Fibroblast of lung (primary cell): ENCODE measurements around the gene CPM.

Source experiments
- CTCF ChIP-seq, 2 donors: IDR thresholded peaks in 1 of 2; conservative IDR thresholded peaks in 1 of 2; 1 replicate in 1 of 2; 2 replicates in 1 of 2; pipeline ENCODE4 v1.5.1; 2011 to 2012; ENCODE audit warnings: low read length in 2 of 2, control low read depth in 1 of 2, inconsistent platforms in 1 of 2, low read depth in 1 of 2, mild to moderate bottlenecking in 1 of 2
- EZH2 ChIP-seq: IDR thresholded peaks from 2 replicates; pipeline ENCODE4 v1.5.1; 2012; ENCODE audit warnings: low read length, control low read depth, mild to moderate bottlenecking; ENCODE audit errors: missing control alignments

- no peak for TF ChIP-seq CTCF (conservative IDR thresholded peaks at IDR 0.05 in 1 of 2, IDR thresholded peaks at IDR 0.05 in 1 of 2; ENCODE audit: low read depth in 1 of 2, low read length in 2 of 2)
- no peak for TF ChIP-seq EZH2
Measured at GRCh38 chr12:68815928-68816800, 116.8 kb downstream of the CPM start.
